GM18951 (cell line): ENCODE data around the gene SEMA3A.

Experiments used
- POLR2A ChIP-seq: IDR thresholded peaks from 4 replicates; pipeline ENCODE4 v1.6.1; 2011; ENCODE audit warnings: mild to moderate bottlenecking; ENCODE audit not compliant: insufficient read length, insufficient read depth; ENCODE audit errors: extremely low read depth
- in situ Hi-C: fragments of 300-500 bp; cut with MboI; formaldehyde crosslinking; loops from one replicate; pipeline ENCODE4 v1.12.0; 2022; ENCODE audit warnings: low sequenced_read_pairs, mixed read lengths, inconsistent platforms; ENCODE audit not compliant: unreplicated experiment

The SEMA3A gene

DNA sequence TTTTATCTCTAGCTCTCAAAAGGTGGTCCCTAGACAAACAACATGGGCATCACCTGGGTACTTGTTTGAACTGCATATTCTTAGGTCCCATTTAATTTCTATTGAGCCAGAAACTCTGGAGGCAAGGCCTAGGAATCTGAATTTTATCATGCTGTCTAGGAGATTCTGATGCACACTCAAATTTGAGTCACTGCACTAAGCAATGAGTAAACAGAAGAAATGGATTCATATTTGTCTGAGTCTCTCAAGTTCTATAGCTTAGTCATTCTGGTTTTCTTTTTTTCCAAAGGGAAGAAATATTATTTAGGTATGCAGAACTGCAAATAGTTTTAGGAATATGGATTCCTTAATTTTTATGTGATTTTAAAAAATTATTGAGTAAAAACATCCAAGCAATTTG lies 185.5 kb downstream of the SEMA3A start:
- no peak for TF ChIP-seq POLR2A
- in situ Hi-C loops = no loop called here

DNA sequence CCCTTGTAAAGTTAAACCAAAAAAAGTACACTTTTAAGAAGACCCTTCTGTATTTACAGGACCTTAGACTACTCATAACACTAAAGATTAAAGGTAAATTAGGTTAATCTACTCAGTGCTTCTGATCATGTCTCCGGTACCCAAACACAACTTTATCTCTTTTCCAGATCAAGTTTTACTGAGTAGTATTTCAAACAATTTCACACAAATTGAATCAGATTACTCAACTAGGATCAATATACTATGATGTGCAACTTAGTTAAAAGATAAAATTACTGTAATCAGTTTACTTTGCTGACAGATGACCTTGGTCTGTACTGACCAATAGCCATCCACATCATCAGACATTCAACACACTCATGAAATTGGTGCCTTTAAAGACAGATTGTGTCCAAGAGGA lies 191.4 kb downstream of the SEMA3A start:
- in situ Hi-C loops = no loop called here
- TF ChIP-seq POLR2A = no peak

DNA sequence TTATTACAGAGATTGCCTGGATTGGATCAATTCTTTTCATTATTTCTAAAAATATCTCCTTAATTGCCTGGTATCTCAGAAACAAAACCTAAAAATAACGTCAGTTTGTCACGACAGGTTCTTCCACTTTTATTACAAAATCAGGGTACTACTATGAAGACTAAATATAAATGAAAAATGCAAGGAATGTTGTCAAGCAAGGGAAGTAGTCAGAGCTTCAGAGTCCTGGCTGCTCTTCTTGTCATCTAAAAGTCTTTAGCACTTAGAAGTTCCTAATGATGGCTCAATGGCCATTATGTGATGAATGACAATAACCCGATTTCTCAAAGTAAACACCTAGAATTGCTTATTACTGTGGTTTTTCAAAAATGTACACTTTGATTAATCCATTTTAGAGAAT lies 192.2 kb downstream of the SEMA3A start:
- TF ChIP-seq POLR2A = no peak
- in situ Hi-C loops = no loop called here

DNA sequence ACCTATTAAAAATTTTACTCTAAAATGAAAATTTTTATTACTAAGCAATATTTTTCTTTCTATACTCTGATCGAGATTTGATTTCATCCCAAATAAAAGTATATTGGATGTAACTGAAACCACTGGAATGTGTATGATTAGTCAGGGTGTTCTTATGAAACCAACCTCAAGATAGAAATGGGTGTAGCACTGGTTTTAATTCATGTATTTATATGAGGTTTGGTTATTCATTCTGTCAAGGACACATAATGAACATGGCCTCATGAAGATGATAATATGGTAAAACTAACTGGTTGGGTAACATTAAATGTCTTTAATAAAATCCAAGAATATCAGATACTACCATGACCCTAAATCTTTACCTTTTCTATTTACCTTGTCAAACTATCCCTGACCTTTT lies 197.7 kb downstream of the SEMA3A start:
- no peak for TF ChIP-seq POLR2A
- in situ Hi-C loops = no loop called here

DNA sequence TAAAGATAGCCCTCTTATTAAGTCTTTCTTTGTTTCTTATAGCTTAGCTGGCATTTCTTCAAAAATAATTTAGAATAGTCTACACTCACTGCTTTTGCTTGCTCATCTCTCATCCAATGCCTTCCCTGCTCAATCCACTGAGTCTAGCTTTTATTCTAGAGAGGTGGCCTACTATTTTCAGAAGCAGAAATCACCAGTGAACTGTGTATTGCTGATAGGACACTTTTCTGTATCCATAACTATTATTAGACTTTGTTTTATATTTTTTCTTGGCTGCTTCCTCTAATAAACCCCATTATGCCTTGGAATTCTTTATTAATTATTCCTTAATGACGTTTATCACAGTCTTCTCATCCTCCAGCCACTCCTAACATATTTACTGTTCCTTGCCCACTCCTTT lies 206.8 kb downstream of the SEMA3A start:
- TF ChIP-seq POLR2A = no peak
- in situ Hi-C loops = no loop called here

DNA sequence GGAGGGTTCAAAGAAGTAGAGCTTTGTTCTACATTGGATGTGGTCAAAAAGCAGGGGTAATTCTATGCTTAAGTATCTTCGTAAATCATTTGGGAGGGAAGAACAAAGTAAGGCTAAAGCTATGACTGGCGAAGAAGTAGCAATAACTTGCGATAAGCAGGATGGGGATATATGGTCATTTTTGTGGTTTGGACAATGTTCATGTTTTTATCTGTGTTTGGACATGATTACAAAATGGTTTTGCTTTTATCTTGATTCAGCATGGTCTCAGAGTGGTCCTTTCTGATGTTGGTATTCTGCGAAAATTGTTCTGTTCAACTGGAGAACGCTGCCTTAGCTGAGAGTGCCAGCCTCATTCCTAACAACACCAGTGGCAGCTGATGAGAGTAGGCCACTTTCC lies 208.8 kb downstream of the SEMA3A start:
- TF ChIP-seq POLR2A = no peak
- in situ Hi-C loops = no loop called here

DNA sequence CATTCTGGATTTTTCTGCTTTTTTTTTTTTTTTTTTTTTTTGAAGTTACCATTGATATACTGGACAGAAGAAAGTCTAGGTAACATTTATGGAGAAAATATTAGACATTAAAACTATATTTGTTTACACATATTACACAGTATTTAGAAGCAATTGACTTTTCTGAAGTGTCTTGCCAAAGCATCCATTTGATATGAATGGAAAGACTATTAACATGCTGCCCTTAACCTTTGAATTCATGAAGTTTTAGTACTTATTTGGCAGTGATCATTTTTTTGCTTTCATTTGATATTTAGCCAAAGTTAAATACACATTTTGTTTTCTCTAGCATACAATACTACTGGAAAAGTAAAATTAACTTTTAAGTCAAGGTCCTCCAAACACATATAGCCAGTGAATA lies 210.0 kb downstream of the SEMA3A start:
- TF ChIP-seq POLR2A = no peak
- in situ Hi-C loops = no loop called here

DNA sequence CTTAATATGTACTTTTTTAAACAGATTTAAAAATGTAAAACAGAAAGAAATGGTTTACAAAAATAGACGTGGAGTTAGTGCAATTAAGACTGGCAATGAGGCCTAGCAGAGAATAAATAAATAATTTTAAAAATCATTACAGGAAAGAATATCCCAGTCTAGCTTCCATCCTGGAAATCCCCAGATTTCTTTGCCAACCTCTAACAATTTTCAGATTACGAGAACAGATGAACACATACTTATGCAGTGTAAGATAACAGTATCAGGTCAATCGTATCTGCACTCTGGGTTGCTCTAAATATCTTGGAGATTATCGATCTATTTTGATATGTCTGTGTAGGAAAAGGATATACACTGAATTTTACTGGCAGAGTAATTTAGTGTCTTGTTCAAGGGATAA lies 210.5 kb downstream of the SEMA3A start:
- in situ Hi-C loops = no loop called here
- no peak for TF ChIP-seq POLR2A

DNA sequence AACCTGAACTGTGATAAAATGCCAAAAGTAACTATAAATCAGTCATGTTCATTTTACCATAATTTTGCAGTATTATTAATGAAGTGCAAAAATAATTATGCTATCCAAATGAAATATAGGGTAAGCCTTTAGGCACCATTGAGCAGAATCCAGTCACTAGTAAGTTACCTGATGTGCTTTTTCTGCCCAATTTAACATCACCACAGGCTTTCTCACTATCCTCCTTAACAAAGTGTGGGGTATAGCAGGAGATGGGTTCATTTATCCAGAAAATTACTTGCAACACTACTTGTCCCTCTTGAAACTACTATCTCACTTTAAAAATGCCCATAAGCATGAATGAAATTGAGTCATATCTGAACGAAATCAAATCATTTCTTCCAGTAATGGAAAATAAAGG lies 211.0 kb downstream of the SEMA3A start:
- in situ Hi-C loops = no loop called here
- TF ChIP-seq POLR2A = no peak

DNA sequence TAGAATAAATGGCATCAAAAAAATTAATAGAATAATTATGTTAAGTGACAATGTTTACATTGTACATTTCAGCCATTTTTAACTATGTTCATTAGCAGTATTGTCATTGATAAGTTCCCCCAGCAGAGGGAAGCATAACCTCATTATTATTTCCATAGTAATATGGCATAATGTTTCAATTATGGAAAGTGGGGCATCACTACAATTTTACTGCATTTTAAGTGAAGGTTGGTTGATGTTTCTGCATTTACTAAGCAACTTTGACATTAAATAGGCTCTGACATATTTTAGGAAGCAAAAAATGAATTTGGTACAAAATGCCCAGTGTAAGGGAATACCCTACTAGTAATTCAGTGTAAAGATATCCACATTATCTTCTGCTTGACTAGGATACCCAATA lies 218.3 kb downstream of the SEMA3A start:
- in situ Hi-C loops = loop anchor here (10.0 kb wide), 1 partner anchor 1048 kb away; no protein-coding TSS in a partner anchor
- TF ChIP-seq POLR2A = no peak

DNA sequence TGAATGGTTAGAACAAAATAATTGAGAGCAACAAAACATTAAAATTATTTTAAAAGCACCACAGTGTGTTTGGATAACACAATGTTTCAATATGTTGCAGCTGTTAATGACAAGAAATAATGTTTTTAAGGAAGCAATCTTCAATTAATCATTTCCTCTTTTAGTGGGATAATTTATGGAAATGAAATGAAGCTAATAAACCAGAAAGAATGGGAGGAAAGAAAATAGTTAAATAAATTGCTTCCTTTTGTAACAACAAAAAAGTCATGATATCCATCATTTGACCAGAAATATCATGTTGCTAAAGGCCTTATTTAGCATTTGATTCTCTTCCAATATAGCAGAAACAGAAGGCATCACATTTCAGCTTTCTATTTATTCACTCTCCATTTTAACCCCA lies 224.5 kb downstream of the SEMA3A start:
- in situ Hi-C loops = loop anchor here (10.0 kb wide), 1 partner anchor 1055 kb away; no protein-coding TSS in a partner anchor
- TF ChIP-seq POLR2A = no peak

DNA sequence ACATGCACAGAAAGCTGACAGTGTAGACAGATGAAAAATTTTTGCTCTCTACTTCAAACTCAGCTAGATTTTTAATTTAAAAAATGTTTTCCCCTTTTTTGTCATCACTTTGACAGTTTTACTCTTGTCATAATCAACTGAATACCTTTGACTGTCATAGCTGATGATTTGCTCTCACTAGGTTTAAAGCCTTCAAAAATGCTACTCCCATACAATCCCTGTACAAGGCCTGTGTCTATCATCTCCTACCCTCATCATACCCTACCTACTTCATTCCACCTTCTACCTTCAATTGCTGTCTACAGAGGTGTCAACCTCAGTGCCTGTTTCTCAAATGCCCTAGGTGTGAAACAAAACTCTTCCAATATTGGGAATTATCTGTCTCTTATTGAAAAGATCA lies 230.3 kb downstream of the SEMA3A start:
- TF ChIP-seq POLR2A = no peak
- in situ Hi-C loops = no loop called here

DNA sequence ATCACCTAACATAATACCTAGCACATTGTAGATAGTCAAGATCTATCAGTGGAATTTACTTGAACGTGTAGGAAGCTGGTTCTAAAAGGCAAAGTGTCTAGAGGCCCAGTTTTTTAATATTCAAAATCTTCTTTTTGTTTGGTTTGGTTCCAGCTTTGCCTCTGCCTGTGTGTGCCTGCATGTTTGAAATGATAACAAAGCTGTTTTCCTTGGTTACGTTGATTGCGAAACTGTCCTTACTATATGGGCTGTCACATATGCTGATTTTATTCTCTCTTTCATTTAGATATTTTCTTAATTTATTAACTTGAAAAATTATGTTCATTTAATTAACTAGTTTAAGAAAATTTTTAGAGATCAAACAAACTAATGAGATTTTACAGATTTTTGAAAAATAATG lies 237.3 kb downstream of the SEMA3A start:
- in situ Hi-C loops = no loop called here
- TF ChIP-seq POLR2A = no peak

DNA sequence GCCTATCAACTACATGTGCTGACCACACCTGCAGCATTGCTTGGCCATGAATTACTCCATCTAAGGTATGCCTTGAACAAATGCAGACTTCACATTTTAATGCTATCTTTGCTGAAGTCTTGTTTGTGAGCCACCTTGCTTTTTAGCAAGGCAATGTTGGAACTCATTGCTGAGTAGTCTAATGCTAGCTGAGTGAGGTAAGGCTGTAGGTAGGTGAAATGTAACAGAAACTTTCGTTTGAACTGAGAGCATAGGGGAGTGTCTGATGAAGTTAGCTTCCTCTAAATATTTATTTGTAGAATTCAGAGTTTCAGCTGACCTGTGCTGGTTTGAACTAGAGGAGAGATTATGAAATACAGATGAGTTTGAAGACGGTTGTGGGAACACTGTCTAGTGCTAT lies 238.5 kb downstream of the SEMA3A start:
- in situ Hi-C loops = no loop called here
- no peak for TF ChIP-seq POLR2A

DNA sequence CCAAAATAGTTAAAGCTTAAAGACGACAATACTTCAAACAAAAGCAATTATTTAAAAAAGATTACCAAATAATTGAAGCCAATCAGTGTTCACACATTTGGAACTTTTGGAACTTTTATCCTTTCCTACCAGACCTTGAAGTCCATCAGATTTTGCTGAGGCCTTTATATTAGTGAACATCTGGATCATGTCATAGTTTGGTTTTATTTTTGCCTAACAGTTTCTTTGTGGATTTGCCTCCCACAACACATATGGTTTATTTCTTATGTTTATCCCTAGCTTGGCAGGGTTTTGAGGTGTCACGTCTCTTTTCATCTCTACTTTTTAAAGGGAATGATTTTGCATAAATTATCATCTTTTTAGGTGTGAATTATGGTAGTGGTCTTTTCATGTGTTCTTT lies 242.4 kb downstream of the SEMA3A start:
- TF ChIP-seq POLR2A = no peak

More for the DNA sequence above, 242.4 kb downstream of the SEMA3A start:
- in situ Hi-C loops = no loop called here
